Vagina (tissue), 2 donors: ENCODE results near the gene EPC2. TPM values are rescaled to one million over a fixed set of nuclear protein-coding genes. Genes with fewer than 3 reads are reported as not detected.

Experiments
- DNase-seq, 2 donors: peaks; one replicate each; pipeline ENCODE4 v3.0.0-alpha.2; 2017; ENCODE audit errors: extremely low spot score in 2 of 2
- H3K27ac ChIP-seq: fragments of 200-600 bp; sonication (generic); one replicate; pipeline ENCODE4 v1.5.1; 2019
- H3K27me3 ChIP-seq: fragments of 200-600 bp; sonication (generic); one replicate; pipeline ENCODE4 v1.5.1; 2019
- H3K36me3 ChIP-seq, 2 donors: fragments of 200-600 bp; sonication (generic); one replicate each; pipeline ENCODE4 v1.5.1; 2017 to 2019
- H3K4me1 ChIP-seq: fragments of 200-600 bp; sonication (generic); one replicate; pipeline ENCODE4 v1.5.1; 2019
- H3K4me3 ChIP-seq, 2 donors: fragments of 200-600 bp; sonication (generic); 1 replicate in 1 of 2; 2 replicates in 1 of 2; pipeline ENCODE4 v1.5.1; 2016 to 2019
- H3K9me3 ChIP-seq: fragments of 200-600 bp; sonication (generic); one replicate; pipeline ENCODE4 v1.5.1; 2019
- CTCF ChIP-seq, 3 experiments: fragments of 450-650 bp in 2 of 3; fragments of 200-600 bp in 1 of 3; sonication (generic) in 1 of 3; IDR thresholded peaks; one replicate each; pipeline ENCODE4 v1.5.1; 2017 to 2019; ENCODE audit warnings: antibody characterized with exemption in 3 of 3, mild to moderate bottlenecking in 2 of 3, moderate library complexity in 2 of 3
- POLR2A ChIP-seq, 2 donors: fragments of 450-650 bp; IDR thresholded peaks; one replicate each; pipeline ENCODE4 v1.6.1; 2017; ENCODE audit warnings: antibody characterized with exemption in 2 of 2, mild to moderate bottlenecking in 2 of 2, moderate library complexity in 2 of 2
- POLR2AphosphoS5 ChIP-seq, 2 donors: sonication (generic); formaldehyde crosslinking; IDR thresholded peaks; one replicate each; pipeline ENCODE4 v1.9.0; 2017; ENCODE audit warnings: antibody characterized with exemption in 2 of 2, mild to moderate bottlenecking in 2 of 2, low read depth in 1 of 2; ENCODE audit not compliant: insufficient read depth in 1 of 2
- intact Hi-C: fragments of 100-400 bp; cut with DNase I; formaldehyde crosslinking; loops from one replicate; pipeline ENCODE4 v1.15.1; 2023
- total RNA-seq: library from RNA; depleted of rRNA; stranded (reverse); fragments of >200 nt; gene quantifications from one replicate; pipeline ENCODE4 v1.2.3, GENCODE V29; 2016

Gene EPC2
- total RNA-seq, 1 donor from 2014 or later, result 31.9 TPM

- Histone ChIP-seq H3K4me1 (peaks cover 13% of the 10 kb centered on the region), H3K27me3 (no peaks in the 10 kb centered on the region), H3K36me3 (no peaks in the 10 kb centered on the region), H3K4me3 (no peak overlapping the region), H3K9me3 (no peaks in the 10 kb centered on the region), H3K27ac (no peak overlapping the region)
- intact Hi-C loops, result no loop called here
- TF ChIP-seq CTCF (IDR thresholded peaks at IDR 0.05) (no peak), POLR2A (IDR thresholded peaks at IDR 0.05) (no peak), POLR2AphosphoS5 (IDR thresholded peaks at IDR 0.05; ENCODE audit: insufficient read depth in 1 of 2, low read depth in 1 of 2) (no peak)
- no peak for DNase-seq
Measured at GRCh38 chr2:148737742-148738141, 93.2 kb downstream of the EPC2 start.

GRCh38 chr2:148739454-148740105 lies 95.0 kb downstream of the EPC2 start:
- Histone ChIP-seq H3K9me3 (no peaks in the 10 kb centered on the region), H3K36me3 (no peaks in the 10 kb centered on the region), H3K4me1 (peaks cover 17% of the 10 kb centered on the region), H3K27ac (no peak overlapping the region), H3K27me3 (no peaks in the 10 kb centered on the region), H3K4me3 (no peak overlapping the region)
- intact Hi-C loops, result no loop called here
- no peak for DNase-seq
- TF ChIP-seq POLR2AphosphoS5 (IDR thresholded peaks at IDR 0.05; ENCODE audit: insufficient read depth in 1 of 2, low read depth in 1 of 2), result no peak
- TF ChIP-seq POLR2A (IDR thresholded peaks at IDR 0.05), result no peak
- no peak for TF ChIP-seq CTCF (IDR thresholded peaks at IDR 0.05)

- TF ChIP-seq POLR2AphosphoS5 (IDR thresholded peaks at IDR 0.05; ENCODE audit: insufficient read depth in 1 of 2, low read depth in 1 of 2) (no peak), CTCF (IDR thresholded peaks at IDR 0.05) (no peak), POLR2A (IDR thresholded peaks at IDR 0.05) (no peak)
- Histone ChIP-seq H3K36me3 (no peaks in the 10 kb centered on the region), H3K4me3 (no peak overlapping the region), H3K4me1 (peaks cover 17% of the 10 kb centered on the region), H3K27ac (no peak overlapping the region), H3K27me3 (no peaks in the 10 kb centered on the region), H3K9me3 (no peaks in the 10 kb centered on the region)
- intact Hi-C loops, result no loop called here
- DNase-seq, result no peak
Measured at GRCh38 chr2:148742373-148742772, 97.8 kb downstream of the EPC2 start.

- no peak overlapping the region for H3K4me3 ChIP-seq
- H3K9me3 ChIP-seq, result no peaks in the 10 kb centered on the region
- H3K27me3 ChIP-seq, result no peaks in the 10 kb centered on the region
- no peak overlapping the region for H3K27ac ChIP-seq
- TF ChIP-seq POLR2A (IDR thresholded peaks at IDR 0.05) (no peak), CTCF (IDR thresholded peaks at IDR 0.05) (no peak), POLR2AphosphoS5 (IDR thresholded peaks at IDR 0.05; ENCODE audit: insufficient read depth in 1 of 2, low read depth in 1 of 2) (no peak)
- H3K4me1 ChIP-seq, result peaks cover 17% of the 10 kb centered on the region
- intact Hi-C loops, result no loop called here
- H3K36me3 ChIP-seq, result no peaks in the 10 kb centered on the region
- DNase-seq, result no peak
Measured at GRCh38 chr2:148745151-148745851, 100.8 kb downstream of the EPC2 start.

GRCh38 chr2:148746973-148747372 lies 102.4 kb downstream of the EPC2 start:
- DNase-seq, result no peak

More at GRCh38 chr2:148746973-148747372, 102.4 kb downstream of the EPC2 start:
- intact Hi-C loops, result no loop called here
- no peak for TF ChIP-seq POLR2AphosphoS5 (IDR thresholded peaks at IDR 0.05; ENCODE audit: insufficient read depth in 1 of 2, low read depth in 1 of 2)
- TF ChIP-seq POLR2A (IDR thresholded peaks at IDR 0.05), result no peak
- Histone ChIP-seq H3K27me3 (no peaks in the 10 kb centered on the region), H3K27ac (no peak overlapping the region), H3K4me3 (no peak overlapping the region), H3K4me1 (peaks cover 12% of the 10 kb centered on the region), H3K9me3 (no peaks in the 10 kb centered on the region), H3K36me3 (no peaks in the 10 kb centered on the region)
